NCI-H82 treated with DMSO at 0.1 percent for 48 hours (cell line): ENCODE measurements around the gene HERC5.
"Not testable (repeated sequence)": the region's sequence is repeated elsewhere in the genome, so short reads cannot be mapped to it uniquely, and the experiment has no call there.

Source experiments
- DNase-seq: peaks from one replicate; lab custom pipeline; 2025; ENCODE audit not compliant: unreplicated experiment; lab: John Stamatoyannopoulos, UW

The HERC5 gene

GRCh38 chr4:88456670-88457306 lies at the start of gene HERC5:
HERC5 (plus strand) TSS chr4:88457119; CDS start chr4:88457270, 151 bp downstream.
- peak; percentile 38 for DNase-seq

- no peak for DNase-seq
These were observed 47.7 kb upstream of the HERC5 start for GRCh38 chr4:88409206-88409605.

- no peak for DNase-seq
These were observed 47.1 kb upstream of the HERC5 start for GRCh38 chr4:88409789-88410188.

- DNase-seq = no peak
These were observed 45.3 kb upstream of the HERC5 start for GRCh38 chr4:88411491-88412096.

GRCh38 chr4:88413801-88414200 lies 43.1 kb upstream of the HERC5 start:
- no peak for DNase-seq

GRCh38 chr4:88414755-88415154 lies 42.2 kb upstream of the HERC5 start:
- no peak for DNase-seq

GRCh38 chr4:88415982-88416381 lies 40.9 kb upstream of the HERC5 start:
- no peak for DNase-seq

GRCh38 chr4:88418411-88418810 lies 38.5 kb upstream of the HERC5 start:
- DNase-seq = no peak

GRCh38 chr4:88419874-88420273 lies 37.0 kb upstream of the HERC5 start:
- no peak for DNase-seq

GRCh38 chr4:88420844-88421243 lies 36.1 kb upstream of the HERC5 start:
- DNase-seq = no peak

GRCh38 chr4:88422403-88422802 lies 34.5 kb upstream of the HERC5 start:
- no peak for DNase-seq

- DNase-seq = no peak
These were observed 27.5 kb upstream of the HERC5 start for GRCh38 chr4:88429401-88429800.

GRCh38 chr4:88435987-88436693 lies 20.8 kb upstream of the HERC5 start:
- no peak for DNase-seq

- not testable (repeated sequence) for DNase-seq
These were observed 19.0 kb upstream of the HERC5 start for GRCh38 chr4:88437873-88438272.

GRCh38 chr4:88439161-88439760 lies 17.7 kb upstream of the HERC5 start:
- no peak for DNase-seq

- DNase-seq = no peak
These were observed 16.8 kb upstream of the HERC5 start for GRCh38 chr4:88440146-88440545.

- no peak for DNase-seq
These were observed 15.2 kb upstream of the HERC5 start for GRCh38 chr4:88441696-88442095.

GRCh38 chr4:88442689-88443191 lies 14.2 kb upstream of the HERC5 start:
- no peak for DNase-seq

GRCh38 chr4:88443486-88443885 lies 13.4 kb upstream of the HERC5 start:
- no peak for DNase-seq

GRCh38 chr4:88445252-88445651 lies 11.7 kb upstream of the HERC5 start:
- no peak for DNase-seq

GRCh38 chr4:88446124-88446523 lies 10.8 kb upstream of the HERC5 start:
- no peak for DNase-seq
